22Rv1 (cell line): ENCODE measurements around the gene NELL1.

Experiments used
- H3K27ac ChIP-seq: fragments of 450-650 bp; 2 replicates; pipeline ENCODE4 v1.5.1; 2017
- ZFX ChIP-seq: fragments of 450-650 bp; IDR thresholded peaks from 2 replicates; pipeline ENCODE4 v1.6.1; 2017; ENCODE audit warnings: antibody characterized with exemption, borderline replicate concordance
- TF ChIP-seq, protein P1 (sequence below): fragments of 450-650 bp; IDR thresholded peaks from 2 replicates; pipeline ENCODE4 v1.5.1; 2017; ENCODE audit warnings: mild to moderate bottlenecking

Gene NELL1

DNA sequence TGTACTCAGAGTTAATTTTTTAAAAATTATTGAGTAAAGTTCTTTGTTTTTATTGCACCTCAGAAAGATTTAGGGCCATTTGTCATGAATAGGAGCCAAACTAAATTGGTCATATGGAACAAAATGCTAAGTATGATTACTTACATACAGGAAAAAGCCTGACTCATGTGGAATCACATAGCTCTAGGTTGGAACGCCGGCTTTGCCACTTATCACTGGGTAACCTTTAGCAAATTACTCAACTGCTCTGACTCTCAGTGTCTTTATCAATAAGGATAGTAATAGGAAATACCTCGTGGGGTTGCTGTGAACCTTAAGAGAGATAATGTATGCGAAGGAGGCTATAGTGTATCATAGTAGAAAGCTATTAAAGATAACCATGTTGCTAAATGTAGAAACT lies 638.5 kb downstream of the NELL1 start:
- no peak overlapping the region for H3K27ac ChIP-seq
- TF ChIP-seq, protein P1, sequence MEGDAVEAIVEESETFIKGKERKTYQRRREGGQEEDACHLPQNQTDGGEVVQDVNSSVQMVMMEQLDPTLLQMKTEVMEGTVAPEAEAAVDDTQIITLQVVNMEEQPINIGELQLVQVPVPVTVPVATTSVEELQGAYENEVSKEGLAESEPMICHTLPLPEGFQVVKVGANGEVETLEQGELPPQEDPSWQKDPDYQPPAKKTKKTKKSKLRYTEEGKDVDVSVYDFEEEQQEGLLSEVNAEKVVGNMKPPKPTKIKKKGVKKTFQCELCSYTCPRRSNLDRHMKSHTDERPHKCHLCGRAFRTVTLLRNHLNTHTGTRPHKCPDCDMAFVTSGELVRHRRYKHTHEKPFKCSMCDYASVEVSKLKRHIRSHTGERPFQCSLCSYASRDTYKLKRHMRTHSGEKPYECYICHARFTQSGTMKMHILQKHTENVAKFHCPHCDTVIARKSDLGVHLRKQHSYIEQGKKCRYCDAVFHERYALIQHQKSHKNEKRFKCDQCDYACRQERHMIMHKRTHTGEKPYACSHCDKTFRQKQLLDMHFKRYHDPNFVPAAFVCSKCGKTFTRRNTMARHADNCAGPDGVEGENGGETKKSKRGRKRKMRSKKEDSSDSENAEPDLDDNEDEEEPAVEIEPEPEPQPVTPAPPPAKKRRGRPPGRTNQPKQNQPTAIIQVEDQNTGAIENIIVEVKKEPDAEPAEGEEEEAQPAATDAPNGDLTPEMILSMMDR, result no peak
- no peak for TF ChIP-seq ZFX

DNA sequence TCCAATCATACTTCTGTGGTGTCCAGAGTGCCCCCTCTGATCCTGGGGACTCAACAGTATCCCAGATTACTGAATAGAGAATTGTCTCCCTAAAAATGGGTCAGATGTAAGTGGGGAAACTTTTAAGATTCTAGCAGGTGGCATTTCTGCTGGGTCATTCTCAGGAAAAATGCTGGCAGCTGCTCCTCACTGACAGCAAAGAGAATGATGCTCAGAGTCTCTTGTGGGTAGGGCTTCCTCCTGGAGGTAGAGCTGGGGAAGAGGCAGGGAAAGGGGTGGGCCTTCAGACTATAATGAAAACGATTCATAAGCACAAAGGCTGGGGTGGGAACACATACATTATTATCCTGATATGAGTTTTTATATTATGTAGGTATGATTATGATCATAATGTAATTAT lies 647.2 kb downstream of the NELL1 start:
- TF ChIP-seq ZFX, result no peak
- TF ChIP-seq, protein P1, result no peak
- H3K27ac ChIP-seq, result no peak overlapping the region

DNA sequence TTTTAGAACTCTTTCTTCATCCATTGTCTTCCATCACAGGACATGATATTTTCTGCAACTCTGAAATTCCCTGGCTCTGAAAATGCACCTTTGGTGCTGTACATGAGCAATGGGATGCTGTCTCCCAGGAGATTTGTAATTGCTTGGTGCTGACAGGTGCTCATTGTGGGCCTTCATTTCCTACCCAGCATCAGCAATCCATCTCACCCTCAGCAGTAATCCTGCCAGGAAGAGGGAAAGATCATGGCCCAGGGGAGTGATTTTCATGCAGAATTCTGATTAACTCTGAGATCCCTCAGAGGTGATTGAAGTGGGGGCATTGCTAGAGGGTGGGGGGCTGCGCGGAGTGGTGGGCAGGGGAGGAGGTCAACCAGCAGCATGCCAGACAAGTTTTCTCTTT lies 651.7 kb downstream of the NELL1 start:
- H3K27ac ChIP-seq, result no peak overlapping the region
- TF ChIP-seq, protein P1, result no peak
- TF ChIP-seq ZFX, result no peak

DNA sequence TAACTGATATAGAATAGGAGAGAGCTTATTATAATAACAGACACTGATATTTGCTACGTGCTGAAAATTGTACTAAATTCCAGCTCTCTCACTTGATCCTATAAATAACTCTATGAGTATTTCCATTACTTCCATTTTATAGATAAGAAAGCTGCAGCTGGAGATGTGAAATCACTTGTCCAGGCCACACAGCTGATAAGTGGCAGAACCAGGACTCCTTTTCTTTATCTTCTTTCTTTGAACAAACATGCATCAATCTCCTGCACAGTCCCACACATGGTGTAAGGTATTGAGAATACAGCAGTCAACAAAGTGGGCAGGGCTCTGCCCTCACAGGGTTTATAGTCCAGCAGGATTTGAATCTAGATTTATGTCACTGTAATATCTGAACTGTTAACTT lies 652.1 kb downstream of the NELL1 start:
- no peak overlapping the region for H3K27ac ChIP-seq
- TF ChIP-seq ZFX, result no peak
- TF ChIP-seq, protein P1, result no peak

DNA sequence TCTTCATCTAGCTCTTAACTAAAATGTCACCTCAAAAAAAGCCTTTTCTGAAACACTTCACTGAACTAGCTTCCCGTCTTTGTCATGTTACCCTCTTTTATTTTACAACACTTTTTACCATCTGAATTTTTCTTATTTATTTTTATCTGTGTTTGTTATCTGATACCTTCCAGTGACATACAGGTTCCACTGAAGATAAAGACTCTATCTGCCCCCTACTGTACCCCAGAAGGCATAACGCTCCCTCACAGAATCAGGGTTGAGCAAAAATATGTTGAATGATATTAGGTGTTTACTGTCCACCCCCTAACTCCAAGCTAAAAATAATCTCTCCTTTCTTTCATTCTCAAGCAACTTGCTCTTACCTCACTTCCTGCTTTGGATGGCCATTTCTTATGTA lies 654.2 kb downstream of the NELL1 start:
- no peak overlapping the region for H3K27ac ChIP-seq
- no peak for TF ChIP-seq ZFX
- TF ChIP-seq, protein P1, result no peak

DNA sequence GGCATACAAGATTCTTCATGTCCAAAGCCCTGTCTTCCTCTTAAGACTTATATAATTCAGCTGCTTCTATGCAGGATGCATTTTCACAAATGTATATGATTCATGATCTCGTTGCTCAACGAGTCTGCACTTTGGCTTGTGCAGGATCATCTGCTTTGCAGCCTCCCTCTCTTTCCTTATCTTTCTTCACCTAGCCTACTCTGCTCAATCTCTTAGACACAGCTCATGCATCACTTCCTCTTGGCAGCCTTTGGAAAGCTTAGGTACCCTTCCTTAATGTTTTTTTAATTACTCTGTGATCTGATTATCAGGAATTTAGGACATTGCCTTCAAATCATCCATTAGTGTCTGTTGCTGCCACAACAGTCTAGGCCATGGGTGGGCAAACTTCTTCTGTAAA lies 673.8 kb downstream of the NELL1 start:
- H3K27ac ChIP-seq, result no peak overlapping the region
- no peak for TF ChIP-seq ZFX
- TF ChIP-seq, protein P1, result no peak

DNA sequence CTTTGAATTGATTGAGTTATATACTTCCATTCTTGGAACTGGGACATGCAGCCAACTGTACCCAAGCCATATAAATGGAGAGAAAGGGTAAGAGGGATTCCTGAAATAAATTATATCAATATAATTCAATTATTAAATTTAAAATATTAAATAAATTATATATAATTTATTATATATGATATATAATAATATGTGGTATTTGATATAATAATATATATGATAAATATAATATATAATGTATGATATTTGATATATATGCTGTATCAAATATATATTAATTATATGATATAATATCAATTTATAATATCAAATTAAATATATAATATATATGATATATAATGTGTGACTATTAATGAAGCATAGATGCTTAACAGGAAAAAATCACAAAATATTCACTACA lies 677.0 kb downstream of the NELL1 start:
- TF ChIP-seq, protein P1, result no peak
- TF ChIP-seq ZFX, result no peak
- H3K27ac ChIP-seq, result no peak overlapping the region
